ENCODE results near the gene MPO. TPM values are rescaled to one million over a fixed set of nuclear protein-coding genes. Genes with fewer than 3 reads are reported as not detected.

MPO gene
- total RNA-seq, 1 experiment from 2014 or later, result not detected

DNA sequence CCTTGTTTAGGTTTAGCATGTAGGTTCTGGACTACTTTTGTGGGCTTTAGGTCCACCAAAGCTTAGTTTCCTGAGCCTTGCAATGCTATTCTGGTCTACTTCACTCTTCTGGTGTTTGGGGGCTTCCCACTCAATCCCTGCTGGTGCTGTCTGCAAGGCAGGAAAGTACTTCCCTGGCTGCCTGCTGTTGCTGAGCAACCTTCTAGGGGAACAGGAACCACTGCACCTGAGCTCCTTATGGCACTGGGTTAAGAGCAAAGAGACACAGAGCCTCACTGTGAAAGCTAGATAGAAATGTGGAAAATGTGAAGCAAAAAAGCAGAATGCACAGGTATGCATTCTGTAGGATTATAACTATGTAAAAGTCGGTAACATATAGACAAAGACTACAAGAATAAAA, 17.0 kb downstream of the MPO start:
- Histone ChIP-seq H2AK5ac (ENCODE audit: insufficient read length, low read length) (no peak overlapping the region), H4K20me1 (ENCODE audit: control insufficient read depth, insufficient read depth, insufficient read length) (no peaks in the 10 kb centered on the region), H2BK5ac (ENCODE audit: insufficient read length, low read length) (no peak overlapping the region), H3K9ac (ENCODE audit: extremely low read depth, insufficient read length, low read length) (no peak overlapping the region), H3K79me1 (ENCODE audit: insufficient read depth, low read depth, low read length, poor library complexity, severe bottlenecking) (no peaks in the 10 kb centered on the region), H4K91ac (ENCODE audit: insufficient read length, low read depth, low read length) (no peak overlapping the region), H3K23ac (ENCODE audit: insufficient read length, low read depth, low read length) (no peak overlapping the region), H2BK15ac (ENCODE audit: low read depth, low read length) (no peak overlapping the region), H2BK120ac (ENCODE audit: low read depth, low read length, poor library complexity, severe bottlenecking) (no peak overlapping the region), H3T11ph (ENCODE audit: low read length) (no peak overlapping the region), H2BK12ac (ENCODE audit: insufficient read length, low read depth, low read length) (no peak overlapping the region), H3K79me2 (ENCODE audit: insufficient read depth, low read length) (no peaks in the 10 kb centered on the region), H2BK20ac (ENCODE audit: low read depth, low read length, poor library complexity, severe bottlenecking) (no peak overlapping the region), H3K4ac (ENCODE audit: low read depth, low read length) (no peak overlapping the region), H3K14ac (ENCODE audit: insufficient read depth, low read length) (no peak overlapping the region), H3K4me2 (ENCODE audit: insufficient read depth, insufficient read length, low read length) (no peak overlapping the region), H3K23me2 (ENCODE audit: insufficient read length, low read depth, low read length, poor library complexity, severe bottlenecking) (no peaks in the 10 kb centered on the region), H3K4me1 (ENCODE audit: insufficient read depth, low read length) (no peaks in the 10 kb centered on the region), H2AFZ (ENCODE audit: low read length) (no peak overlapping the region), H3K27ac (ENCODE audit: insufficient read length, low read depth, low read length) (no peak overlapping the region), H4K5ac (ENCODE audit: insufficient read length, low read depth, low read length) (no peak overlapping the region), H3K18ac (ENCODE audit: insufficient read length, low read depth, low read length) (no peak overlapping the region), H3K9me3 (ENCODE audit: control insufficient read depth, low read depth, low read length) (no peaks in the 10 kb centered on the region), H4K8ac (replicated peaks; ENCODE audit: insufficient read length, low read depth, low read length) (no peak overlapping the region), H3K56ac (ENCODE audit: insufficient read length, low read depth, low read length) (no peak overlapping the region), H3K27me3 (ENCODE audit: insufficient read depth, low read length) (no peaks in the 10 kb centered on the region)
- Mint-ChIP-seq H3K36me3 (ENCODE audit: insufficient read depth in 1 of 3, low read depth in 3 of 3) (no peaks in the 10 kb centered on the region), H3K27me3 (ENCODE audit: low read depth) (peaks cover 68% of the 10 kb centered on the region), H3K4me3 (no peak overlapping the region), H3K4me1 (no peaks in the 10 kb centered on the region), H3K9me3 (no peaks in the 10 kb centered on the region), H3K27ac (no peak overlapping the region)
- DNase-seq, result no peak
- WGBS (ENCODE audit: extremely low coverage, insufficient read length, low lambda C conversion rate), result no CpG with 5 or more reads among the region's 1 CpG
- TF ChIP-seq, protein P1, sequence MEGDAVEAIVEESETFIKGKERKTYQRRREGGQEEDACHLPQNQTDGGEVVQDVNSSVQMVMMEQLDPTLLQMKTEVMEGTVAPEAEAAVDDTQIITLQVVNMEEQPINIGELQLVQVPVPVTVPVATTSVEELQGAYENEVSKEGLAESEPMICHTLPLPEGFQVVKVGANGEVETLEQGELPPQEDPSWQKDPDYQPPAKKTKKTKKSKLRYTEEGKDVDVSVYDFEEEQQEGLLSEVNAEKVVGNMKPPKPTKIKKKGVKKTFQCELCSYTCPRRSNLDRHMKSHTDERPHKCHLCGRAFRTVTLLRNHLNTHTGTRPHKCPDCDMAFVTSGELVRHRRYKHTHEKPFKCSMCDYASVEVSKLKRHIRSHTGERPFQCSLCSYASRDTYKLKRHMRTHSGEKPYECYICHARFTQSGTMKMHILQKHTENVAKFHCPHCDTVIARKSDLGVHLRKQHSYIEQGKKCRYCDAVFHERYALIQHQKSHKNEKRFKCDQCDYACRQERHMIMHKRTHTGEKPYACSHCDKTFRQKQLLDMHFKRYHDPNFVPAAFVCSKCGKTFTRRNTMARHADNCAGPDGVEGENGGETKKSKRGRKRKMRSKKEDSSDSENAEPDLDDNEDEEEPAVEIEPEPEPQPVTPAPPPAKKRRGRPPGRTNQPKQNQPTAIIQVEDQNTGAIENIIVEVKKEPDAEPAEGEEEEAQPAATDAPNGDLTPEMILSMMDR (conservative IDR thresholded peaks at IDR 0.05), result no peak
